GM18505 (cell line): ENCODE results near the gene MARK3.
"Not testable (repeated sequence)": the region's sequence is repeated elsewhere in the genome, so short reads cannot be mapped to it uniquely, and the experiment has no call there.

Source experiments
- ATAC-seq: cut with Tn5 transposase; IDR thresholded peaks from one replicate; pipeline ENCODE4 v1.9.1; 2021; ENCODE audit not compliant: unreplicated experiment
- POLR2A ChIP-seq: IDR thresholded peaks from 4 replicates; pipeline ENCODE4 v1.6.1; 2011; ENCODE audit warnings: borderline replicate concordance; ENCODE audit not compliant: insufficient read depth, insufficient read length; ENCODE audit errors: extremely low read depth

The MARK3 gene

GRCh38 chr14:103501921-103502669 is 116.9 kb downstream of the MARK3 start:
- ATAC-seq, result no peak
- TF ChIP-seq POLR2A, result no peak

GRCh38 chr14:103502877-103503276 is 117.7 kb downstream of the MARK3 start:
- no peak for TF ChIP-seq POLR2A
- ATAC-seq, result no peak

DNA sequence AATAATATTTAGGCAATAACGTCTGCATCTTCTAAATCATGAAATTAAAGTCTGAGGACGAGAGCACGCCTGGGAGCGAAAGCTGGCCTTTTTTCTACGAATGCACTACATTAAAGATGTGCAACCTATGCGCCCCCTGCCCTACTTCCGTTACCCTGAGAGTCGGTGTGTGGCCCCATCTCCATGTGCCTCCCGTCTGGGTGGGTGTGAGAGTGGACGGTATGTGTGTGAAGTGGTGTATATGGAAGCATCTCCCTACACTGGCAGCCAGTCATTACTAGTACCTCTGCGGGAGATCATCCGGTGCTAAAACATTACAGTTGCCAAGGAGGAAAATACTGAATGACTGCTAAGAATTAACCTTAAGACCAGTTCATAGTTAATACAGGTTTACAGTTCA is 118.1 kb downstream of the MARK3 start:
- TF ChIP-seq POLR2A, result no peak
- no peak for ATAC-seq

- no peak for TF ChIP-seq POLR2A
- ATAC-seq, result no peak
Measured at GRCh38 chr14:103504991-103505565, 119.9 kb downstream of the MARK3 start.

DNA sequence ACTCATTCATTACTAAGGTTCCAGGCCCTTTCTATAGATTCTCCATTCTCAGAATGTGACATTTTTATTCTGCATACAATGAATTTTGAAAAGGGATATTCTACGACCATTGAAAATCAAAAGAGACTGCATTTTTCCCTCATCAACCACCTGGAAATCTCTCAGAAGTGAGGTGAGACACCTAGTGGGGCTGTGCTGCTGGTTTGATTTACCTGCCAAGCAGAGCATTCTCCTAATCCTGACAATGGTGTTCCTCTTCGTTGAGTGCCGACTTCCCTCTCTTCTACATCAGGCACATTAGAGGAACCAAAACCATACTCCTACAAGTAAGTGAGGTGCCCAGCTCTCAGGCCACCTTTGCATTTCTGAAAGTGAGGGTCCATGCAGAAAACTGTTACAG is 122.5 kb downstream of the MARK3 start:
- ATAC-seq, result no peak
- no peak for TF ChIP-seq POLR2A

DNA sequence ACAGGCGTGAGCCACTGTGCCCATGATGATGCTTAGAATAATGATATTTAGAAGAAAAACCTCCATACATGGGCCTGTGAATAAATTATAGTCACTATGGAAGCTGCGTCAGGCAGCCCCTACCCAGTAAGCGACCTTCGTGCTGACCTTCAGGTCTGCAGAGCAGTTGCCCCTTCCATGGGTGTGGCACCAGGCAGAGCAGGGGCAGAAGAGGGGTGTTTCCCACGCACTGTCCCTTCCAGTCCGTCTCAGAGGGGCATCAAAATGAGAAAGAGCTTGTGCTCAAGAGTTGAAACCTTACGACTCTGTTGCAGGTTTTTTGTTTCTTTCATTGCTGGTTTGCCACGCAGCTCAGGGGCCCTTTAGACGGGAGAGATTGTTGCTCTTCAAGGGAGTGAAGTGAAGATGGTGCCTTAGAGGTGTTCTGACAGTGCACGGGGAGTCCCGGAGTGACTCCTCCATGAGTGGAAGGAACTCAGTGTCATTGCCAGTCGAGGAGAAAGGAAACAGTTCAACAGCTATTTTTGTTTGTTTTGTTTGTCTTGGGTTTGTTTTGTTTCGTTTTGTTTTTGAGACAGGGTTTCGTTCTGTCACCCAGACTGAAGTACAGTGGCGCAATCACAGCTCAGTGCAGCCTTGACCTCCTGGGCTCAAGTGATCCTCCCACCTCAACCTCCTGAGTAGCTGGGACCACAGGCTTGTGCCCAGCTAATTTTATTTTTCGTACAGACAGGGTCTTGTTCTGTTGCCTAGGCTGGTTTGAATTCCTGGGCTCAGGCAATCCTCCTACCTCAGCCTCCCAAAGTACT is 123.5 kb downstream of the MARK3 start:
- ATAC-seq, result no peak
- TF ChIP-seq POLR2A, result no peak

DNA sequence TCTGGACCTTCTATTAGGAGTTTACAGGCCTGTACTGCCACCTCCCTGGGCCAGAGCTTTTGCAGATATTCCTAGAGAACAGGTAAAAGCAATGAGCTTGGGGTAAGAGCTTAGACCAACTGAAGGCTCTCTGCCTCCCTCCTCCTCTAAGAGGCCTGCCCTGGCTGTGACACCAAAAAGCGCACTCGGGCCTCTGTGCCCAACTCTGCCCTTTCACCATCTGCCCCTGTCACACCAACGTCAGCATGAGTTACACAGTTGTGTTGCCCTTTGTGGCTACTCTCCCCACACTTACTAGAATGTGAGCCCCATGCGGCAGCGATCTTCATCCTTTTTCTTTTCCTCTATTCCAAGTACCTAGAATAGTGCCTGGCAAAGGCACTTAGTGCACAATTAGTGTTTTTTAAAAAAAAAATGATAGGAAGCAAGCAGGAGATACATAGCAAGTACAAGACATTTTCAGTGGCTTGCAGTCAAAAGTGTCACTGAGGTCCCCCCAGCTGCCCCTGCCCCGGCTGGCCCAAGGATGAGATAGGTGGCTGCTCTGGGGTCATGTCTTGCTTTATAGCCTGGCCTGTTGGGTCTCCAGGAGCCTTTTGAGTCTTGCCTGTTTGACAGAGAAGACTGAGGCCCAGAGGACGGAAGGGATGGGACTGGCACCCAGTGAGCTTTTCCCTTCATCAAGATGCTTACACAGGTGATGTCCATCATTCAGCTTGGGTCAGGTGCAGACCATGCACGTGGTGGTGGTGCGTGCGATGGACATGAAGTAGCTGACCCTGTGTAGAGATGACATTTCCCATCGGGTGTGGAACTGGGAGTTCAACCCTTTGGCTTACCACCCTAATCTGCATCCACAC is 124.9 kb downstream of the MARK3 start:
- TF ChIP-seq POLR2A, result no peak
- no peak for ATAC-seq

GRCh38 chr14:103510724-103511693 is 125.8 kb downstream of the MARK3 start:
- TF ChIP-seq POLR2A, result no peak
- ATAC-seq, result no peak

DNA sequence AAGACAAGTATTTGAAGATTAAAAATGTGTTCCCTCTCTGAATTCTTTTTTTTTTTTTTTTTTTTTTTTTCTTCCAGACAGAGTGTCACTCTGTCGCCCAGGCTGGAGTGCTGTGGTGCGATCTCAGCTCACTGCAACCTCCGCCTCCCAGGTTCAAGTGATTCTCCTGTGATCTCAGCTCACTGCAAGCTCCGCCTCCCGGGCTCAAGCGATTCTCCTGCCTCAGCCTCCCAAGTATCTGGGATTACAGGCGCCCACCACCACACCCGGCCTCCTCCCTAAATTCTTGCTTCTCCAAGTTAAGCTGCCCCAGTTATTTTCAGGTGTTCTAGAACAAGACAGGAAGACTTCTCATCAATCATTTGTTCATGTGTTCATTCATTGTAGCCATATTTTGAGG is 127.0 kb downstream of the MARK3 start:
- ATAC-seq, result not testable (repeated sequence)

GRCh38 chr14:103512701-103513611 is 127.7 kb downstream of the MARK3 start:
- ATAC-seq, result no peak
- TF ChIP-seq POLR2A, result no peak
